GM12878 (cell line): ENCODE measurements around the gene SLC6A7. TPM values are rescaled to one million over a fixed set of nuclear protein-coding genes. Genes with fewer than 3 reads are reported as not detected.

Source experiments
- ATAC-seq: fragments of 200-7000 bp; cut with Tn5 transposase; 3 replicates; pipeline ENCODE4 v1.9.1; 2020; ENCODE audit warnings: mild to moderate bottlenecking, moderate library complexity
- BruUV-seq: library from RNA; stranded (reverse); fragments of 400-500 nt; replicated peaks from 2 replicates; lab custom pipeline; 2021; lab: Mats Ljungman, UMichigan
- CTCF ChIA-PET: fragments of 300-600 bp; sonication (Branson Sonifier 250); formaldehyde crosslinking; extraction: SDS; loops from one replicate; lab custom pipeline; 2021; ENCODE audit warnings: inconsistent platforms; lab: Yijun Ruan, JAX
- POLR2A ChIA-PET: fragments of 350-600 bp; formaldehyde crosslinking; extraction: SDS; loops from one replicate; lab custom pipeline; 2021; ENCODE audit warnings: inconsistent platforms; lab: Charles Lee
- RAD21 ChIA-PET: fragments of 300-600 bp; sonication (Branson Sonifier 250); formaldehyde crosslinking; loops from one replicate; lab custom pipeline; 2023; ENCODE audit warnings: antibody characterized with exemption; ENCODE audit not compliant: unreplicated experiment; lab: Charles Lee
- SMC1A ChIA-PET: fragments of 300-600 bp; sonication (Branson Sonifier 250); formaldehyde crosslinking; loops from one replicate; lab custom pipeline; 2023; ENCODE audit not compliant: unreplicated experiment, uncharacterized antibody; lab: Charles Lee
- DNase-seq: peaks from one replicate; pipeline ENCODE4 v3.0.0-alpha.2; 2011; ENCODE audit warnings: low read depth, low spot score
- FAIRE-seq: peaks from 3 replicates; lab custom pipeline; 2011; peaks lifted over from hg19 to GRCh38; lab: Jason Lieb, UNC
- H2AFZ ChIP-seq: 2 replicates; pipeline ENCODE4 v1.6.0; 2011; ENCODE audit warnings: low read depth, low read length, control low read depth; ENCODE audit not compliant: control insufficient read depth
- H3K27ac ChIP-seq: 2 replicates; pipeline ENCODE4 v1.5.1; 2011; ENCODE audit warnings: control low read depth; ENCODE audit not compliant: control insufficient read depth, insufficient read depth
- H3K27me3 ChIP-seq, 2 experiments: replicated peaks in 1 of 2; 2 replicates each; pipeline versions ENCODE4 v1.6.0 to v1.6.1; 2011; ENCODE audit warnings: low read length in 1 of 2; ENCODE audit not compliant: control insufficient read depth in 2 of 2, insufficient read depth in 2 of 2
- H3K36me3 ChIP-seq, 2 experiments: 2 replicates each; pipeline ENCODE4 v1.5.1; 2011; ENCODE audit warnings: low read length in 1 of 2; ENCODE audit not compliant: control insufficient read depth in 2 of 2, insufficient read depth in 2 of 2
- H3K4me1 ChIP-seq: 2 replicates; pipeline ENCODE4 v1.6.1; 2011; ENCODE audit warnings: mild to moderate bottlenecking, low read length, moderate library complexity, mixed read lengths; ENCODE audit not compliant: control insufficient read depth, insufficient read depth
- H3K4me2 ChIP-seq: 2 replicates; pipeline ENCODE4 v1.6.0; 2011; ENCODE audit warnings: control low read depth; ENCODE audit not compliant: control insufficient read depth, insufficient read depth
- H3K4me3 ChIP-seq: fragments of 200-600 bp; sonication (generic); 2 replicates; pipeline ENCODE4 v1.5.1; 2016
- H3K79me2 ChIP-seq: 2 replicates; pipeline ENCODE4 v1.6.0; 2011; ENCODE audit warnings: low read length; ENCODE audit not compliant: control insufficient read depth, insufficient read depth
- H3K9ac ChIP-seq: 2 replicates; pipeline ENCODE4 v1.8.0; 2011; ENCODE audit warnings: low read length, control low read depth, mixed read lengths; ENCODE audit not compliant: control insufficient read depth, insufficient read depth
- H3K9me3 ChIP-seq: replicated peaks from 3 replicates; pipeline ENCODE4 v1.5.1; 2011; ENCODE audit warnings: mild to moderate bottlenecking, low read length; ENCODE audit not compliant: control insufficient read depth, insufficient read depth
- H4K20me1 ChIP-seq: 2 replicates; pipeline ENCODE4 v1.6.0; 2011; ENCODE audit not compliant: control insufficient read depth, insufficient read depth
- CEBPZ ChIP-seq: fragments of 150-350 bp; IDR thresholded peaks from 2 replicates; pipeline ENCODE4 v1.6.1; 2016; ENCODE audit warnings: low read depth, low read length
- CTCF ChIP-seq, 3 experiments: IDR thresholded peaks in 2 of 3; conservative IDR thresholded peaks in 1 of 3; 2 replicates each; pipeline ENCODE4 v1.5.1; 2011; ENCODE audit warnings: low read depth in 3 of 3, low read length in 3 of 3, mild to moderate bottlenecking in 3 of 3, control low read depth in 2 of 3, moderate library complexity in 2 of 3, inconsistent platforms in 1 of 3, mixed read lengths in 1 of 3; ENCODE audit not compliant: control insufficient read depth in 2 of 3, insufficient read depth in 1 of 3; ENCODE audit errors: extremely low read depth in 1 of 3
- CUX1 ChIP-seq: IDR thresholded peaks from 2 replicates; pipeline ENCODE4 v1.6.1; 2012; ENCODE audit warnings: improper control_type of control experiment, low read depth, low read length; ENCODE audit not compliant: insufficient replicate concordance
- E2F4 ChIP-seq: IDR thresholded peaks from 2 replicates; pipeline ENCODE4 v1.6.1; 2012; ENCODE audit warnings: low read depth, low read length, improper control_type of control experiment
- SKIL ChIP-seq: fragments of 450-650 bp; IDR thresholded peaks from 2 replicates; pipeline ENCODE4 v1.6.1; 2017; ENCODE audit warnings: mild to moderate bottlenecking, low read depth, inconsistent platforms; ENCODE audit not compliant: poor library complexity, severe bottlenecking
- SREBF2 ChIP-seq: IDR thresholded peaks from 2 replicates; pipeline ENCODE4 v1.6.1; 2012; ENCODE audit warnings: mild to moderate bottlenecking, low read length
- ZSCAN29 ChIP-seq: fragments of 450-650 bp; IDR thresholded peaks from 2 replicates; pipeline ENCODE4 v1.6.1; 2017; ENCODE audit warnings: mild to moderate bottlenecking, moderate library complexity
- WGBS: methylation state at CpG from one replicate; pipeline ENCODE4 v1.1.6; 2016; ENCODE audit warnings: low lambda C conversion rate; ENCODE audit not compliant: insufficient replicate concordance, insufficient coverage; ENCODE audit errors: missing lambda C conversion rate; 5-methylcytosine and 5-hydroxymethylcytosine counted together
- in situ Hi-C: fragments of 300-500 bp; cut with MboI; formaldehyde crosslinking; loops from 9 replicates; pipeline ENCODE4 v1.14.3; 2018; ENCODE audit warnings: mixed read lengths
- intact Hi-C: fragments of 100-400 bp; cut with micrococcal nuclease; formaldehyde crosslinking; loops from one replicate; pipeline ENCODE4 v1.14.2; 2022; ENCODE audit not compliant: unreplicated experiment
- polyA plus RNA-seq, 11 experiments: library from polyadenylated mRNA; depleted of rRNA in 4 of 11; unstranded in 6 of 11; stranded (reverse) in 5 of 11; fragments of >200 nt; fragmentation: Nextera tagmentation in 4 of 11; fragmentation: Illumina TruSeq in 1 of 11; extraction: Ambion mirVana in 4 of 11; extraction: Trizol in 1 of 11; gene quantifications; 1 replicate in 1 of 11; 2 replicates in 10 of 11; pipeline versions ENCODE4 v1.2.1 to v1.2.3, GENCODE V29; 2011 to 2016; ENCODE audit warnings: inconsistent platforms in 2 of 11, missing spikeins in 2 of 11, low read depth in 1 of 11
- total RNA-seq, 4 experiments: library from RNA; depleted of rRNA in 3 of 4; stranded (reverse); fragments of >200 nt in 3 of 4; fragmentation: Illumina TruSeq in 1 of 4; extraction: Trizol in 1 of 4; gene quantifications; 2 replicates each; pipeline versions ENCODE4 v1.2.1 to v1.2.3, GENCODE V29; 2013 to 2021

SLC6A7 gene
- total and polyA plus RNA-seq, 10 of the 15 experiments (the other 5 are each of a cell fraction or from before 2014, with no cell fraction given) = 0.01 to 0.15 (median 0.06) TPM; not detected in 7

GRCh38 chr5:150190987-150191386 is 1.1 kb downstream of the SLC6A7 start (continued):
- TF ChIP-seq CUX1 = no peak
- TF ChIP-seq SKIL = no peak

- ChIA-PET POLR2A (no interaction called here), SMC1A (interaction anchor here (0.7 to 1.3 kb wide), 2 partner anchors 12 to 150 kb away, joined by 3 read pairs; no protein-coding TSS in a partner anchor), RAD21 (interaction anchor here (0.6 kb wide), 1 partner anchor 29 kb away, joined by 3 read pairs; no protein-coding TSS in a partner anchor), CTCF (interaction anchor here (1.1 kb wide), 1 partner anchor 16 kb away, joined by 3 read pairs; no protein-coding TSS in a partner anchor)
- BruUV-seq = no TSS peak
- Histone ChIP-seq H3K4me3 (no peak overlapping the region), H3K27me3 (peaks cover 0 to 5% of the 10 kb centered on the region in 2 experiments; a peak in 3 of 4 replicates), H3K36me3 (no peaks in the 10 kb centered on the region), H3K79me2 (no peaks in the 10 kb centered on the region), H3K4me2 (no peak overlapping the region), H3K4me1 (no peaks in the 10 kb centered on the region), H3K9me3 (no peaks in the 10 kb centered on the region), H4K20me1 (no peaks in the 10 kb centered on the region; the same call in 1 of the 2 replicates), H3K27ac (no peak overlapping the region), H3K9ac (no peak overlapping the region), H2AFZ (no peak overlapping the region)
- ATAC-seq (no peak), DNase-seq (no peak), FAIRE-seq (no peak)
- intact Hi-C loops (no loop called here), in situ Hi-C loops (no loop called here)
- WGBS = 36% methylated on average over 4 of the region's 4 CpGs
- TF ChIP-seq SREBF2 (no peak), CEBPZ (no peak), CTCF (IDR thresholded peaks at IDR 0.05 in 2 of 3, conservative IDR thresholded peaks at IDR 0.05 in 1 of 3; ENCODE audit: control insufficient read depth in 2 of 3, extremely low read depth in 1 of 3, insufficient read depth in 1 of 3, low read depth in 3 of 3, low read length in 3 of 3) (no peak), E2F4 (no peak), ZSCAN29 (no peak)
These were observed 2.6 kb downstream of the SLC6A7 start for GRCh38 chr5:150192462-150192861.
